SU-DHL-6 (cell line): ENCODE data around the gene HNRNPM.
"Not testable (repeated sequence)": the region's sequence is repeated elsewhere in the genome, so short reads cannot be mapped to it uniquely, and the experiment has no call there.

Experiments used
- H2AFZ ChIP-seq: fragments of 200-600 bp; sonication (generic); 2 replicates; pipeline ENCODE4 v1.6.1; 2014; ENCODE audit warnings: low read depth, mild to moderate bottlenecking, moderate library complexity, mixed read lengths, antibody characterized with exemption, low read length; ENCODE audit not compliant: severe bottlenecking
- H3F3A ChIP-seq: fragments of 200-600 bp; shearing (Covaris generic); 2 replicates; pipeline ENCODE4 v1.6.0; 2016; ENCODE audit warnings: antibody characterized with exemption, mild to moderate bottlenecking; ENCODE audit not compliant: insufficient read depth
- H3K27ac ChIP-seq: fragments of 200-600 bp; sonication (generic); 2 replicates; pipeline ENCODE4 v1.5.1; 2016; ENCODE audit warnings: low read depth, mild to moderate bottlenecking, low read length, moderate library complexity, mixed read lengths
- H3K27me3 ChIP-seq: fragments of 200-600 bp; sonication (generic), shearing (Covaris generic); 2 replicates; pipeline ENCODE4 v1.6.0; 2014; ENCODE audit warnings: mild to moderate bottlenecking, low read length
- H3K36me3 ChIP-seq: fragments of 200-600 bp; sonication (generic); 2 replicates; pipeline ENCODE4 v1.6.1; 2014; ENCODE audit warnings: mild to moderate bottlenecking, low read length, mixed read lengths
- H3K4me2 ChIP-seq: fragments of 300-600, 200-600 bp; shearing (Covaris generic), sonication (generic); 2 replicates; pipeline ENCODE4 v1.6.0; 2014; ENCODE audit warnings: low read length, low read depth, mild to moderate bottlenecking; ENCODE audit not compliant: poor library complexity, severe bottlenecking
- H3K4me3 ChIP-seq: fragments of 200-600 bp; sonication (generic); 2 replicates; pipeline ENCODE4 v1.5.1; 2014; ENCODE audit warnings: antibody characterized with exemption, low read length, mild to moderate bottlenecking, mixed read lengths; ENCODE audit not compliant: insufficient read depth, poor library complexity, severe bottlenecking
- H3K79me2 ChIP-seq: fragments of 200-600 bp; sonication (generic); 2 replicates; pipeline ENCODE4 v1.6.1; 2014; ENCODE audit warnings: mild to moderate bottlenecking, low read length, moderate library complexity; ENCODE audit not compliant: insufficient read depth
- H3K9ac ChIP-seq: fragments of 200-600 bp; sonication (generic); 2 replicates; pipeline ENCODE4 v1.7.0; 2014; ENCODE audit warnings: mild to moderate bottlenecking, low read length
- H3K9me2 ChIP-seq: fragments of 200-600 bp; sonication (generic); replicated peaks from 2 replicates; pipeline ENCODE4 v1.6.1; 2014; ENCODE audit warnings: low read length; ENCODE audit not compliant: insufficient read depth
- H3K9me3 ChIP-seq: fragments of 200-600 bp; sonication (generic); 2 replicates; pipeline ENCODE4 v1.6.1; 2014; ENCODE audit warnings: low read length, mixed read lengths; ENCODE audit not compliant: insufficient read depth
- H4K20me1 ChIP-seq: fragments of 200-600 bp; sonication (generic); 2 replicates; pipeline ENCODE4 v1.6.1; 2014; ENCODE audit warnings: low read depth, mild to moderate bottlenecking, antibody characterized with exemption, low read length, moderate library complexity, mixed read lengths
- EZH2phosphoT487 ChIP-seq: fragments of 200-600 bp; sonication (generic), shearing (Covaris generic); conservative IDR thresholded peaks from 2 replicates; pipeline ENCODE4 v1.6.1; 2018; ENCODE audit warnings: mild to moderate bottlenecking, antibody characterized with exemption, low read length, moderate library complexity, mixed read lengths
- TF ChIP-seq, protein P1 (sequence below): fragments of 200-600 bp; sonication (generic); IDR thresholded peaks from one replicate; pipeline ENCODE4 v1.5.1; 2017; ENCODE audit warnings: antibody characterized with exemption, mild to moderate bottlenecking, low read length, moderate library complexity; ENCODE audit not compliant: insufficient read depth, poor library complexity, severe bottlenecking

HNRNPM gene

DNA sequence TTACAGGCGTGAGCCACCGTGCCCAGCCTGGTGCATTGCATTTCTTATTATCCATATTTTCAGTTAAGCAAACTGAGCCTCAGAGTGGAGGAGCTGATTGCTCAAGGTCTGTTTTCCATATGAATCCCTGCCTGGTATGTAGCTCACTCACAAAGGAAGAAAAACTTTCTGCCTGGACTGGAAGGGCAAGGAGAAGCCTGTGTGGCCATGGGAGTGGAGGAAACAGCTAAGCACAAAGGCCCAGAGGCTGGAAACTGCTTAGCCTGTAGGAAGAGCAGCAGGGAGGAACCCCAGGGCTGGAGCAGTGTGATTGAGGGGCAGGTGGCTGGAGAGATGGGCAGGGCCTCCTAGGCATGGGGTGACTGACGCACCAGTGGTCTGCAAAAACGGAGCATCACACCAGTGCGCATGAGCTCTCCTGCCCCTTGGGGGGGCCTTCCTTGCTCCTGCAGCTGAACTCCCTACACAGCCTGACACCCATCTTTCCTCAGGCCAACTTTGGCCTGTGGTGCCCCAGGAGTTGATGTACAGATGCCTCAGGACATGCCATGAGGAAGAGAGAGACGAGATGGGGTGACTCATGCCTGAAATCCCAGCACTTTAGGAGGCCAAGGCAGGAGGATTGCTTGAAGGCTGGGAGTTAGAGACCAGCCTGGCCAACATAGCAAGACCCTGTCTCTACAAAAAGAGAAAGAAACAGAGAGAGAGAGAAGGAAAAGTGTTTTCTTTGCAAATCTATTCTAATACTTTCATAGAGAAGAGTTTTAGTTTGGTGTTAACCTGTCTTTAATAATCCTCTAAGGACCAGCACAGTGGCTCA is 2.8 kb upstream of the HNRNPM start:
- Histone ChIP-seq H3K4me2 (no peak overlapping the region), H4K20me1 (peaks cover 6% of the 10 kb centered on the region; the same call in 1 of the 2 replicates)

DNA sequence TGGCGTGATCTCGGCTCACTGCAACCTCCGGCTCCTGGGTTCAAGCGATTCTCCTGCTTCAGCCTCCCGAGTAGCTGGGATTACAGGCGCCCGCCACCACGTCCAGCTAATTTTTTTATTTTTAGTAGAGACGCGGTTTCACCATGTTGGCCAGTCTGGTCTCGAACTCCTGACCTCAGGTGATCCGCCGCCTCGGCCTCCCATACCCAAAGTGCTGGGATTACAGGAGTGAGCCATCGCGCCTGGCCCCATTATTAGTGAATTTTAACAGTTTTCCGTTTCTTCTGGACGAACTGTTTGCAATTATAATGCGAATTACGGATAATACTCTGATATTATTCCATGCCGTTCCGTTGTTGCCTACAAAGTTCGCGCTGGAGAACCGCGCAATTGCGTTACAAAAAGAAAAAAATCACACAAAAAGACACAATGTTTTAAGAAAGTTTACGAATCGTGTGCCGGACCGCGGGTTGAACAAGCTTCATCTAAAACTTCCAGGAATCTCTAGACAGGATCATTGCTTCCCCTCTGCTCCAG is 567 bp upstream of the HNRNPM start:
- H3K27ac ChIP-seq, result peak overlapping the region; percentile 15; the same call in 1 of the 2 replicates
- peak overlapping the region; percentile 58 for H3K4me3 ChIP-seq
- H3K9ac ChIP-seq, result peak overlapping the region; percentile 98
- not testable (repeated sequence) for H3K9me3 ChIP-seq, H3K27me3 ChIP-seq, H3K36me3 ChIP-seq, H3K9me2 ChIP-seq
- H3F3A ChIP-seq, result peaks cover 13% of the 10 kb centered on the region; the same call in 1 of the 2 replicates
- peaks cover 16% of the 10 kb centered on the region; the same call in 1 of the 2 replicates for H4K20me1 ChIP-seq
- peak overlapping the region; percentile 84 for H2AFZ ChIP-seq
- peak overlapping the region; percentile 81 for H3K4me2 ChIP-seq
- H3K79me2 ChIP-seq, result peaks cover 44% of the 10 kb centered on the region

More for the DNA sequence above, 2.8 kb upstream of the HNRNPM start:
- no peak overlapping the region for H3K9ac ChIP-seq
- no peak overlapping the region for H2AFZ ChIP-seq
- H3K36me3 ChIP-seq, result peaks cover 5% of the 10 kb centered on the region; the same call in 1 of the 2 replicates
- H3K9me3 ChIP-seq, result no peaks in the 10 kb centered on the region
- no peaks in the 10 kb centered on the region for H3K9me2 ChIP-seq
- H3K79me2 ChIP-seq, result peaks cover 21% of the 10 kb centered on the region
- H3K4me3 ChIP-seq, result no peak overlapping the region
- H3F3A ChIP-seq, result peaks cover 4% of the 10 kb centered on the region; the same call in 1 of the 2 replicates
- TF ChIP-seq, protein P1, sequence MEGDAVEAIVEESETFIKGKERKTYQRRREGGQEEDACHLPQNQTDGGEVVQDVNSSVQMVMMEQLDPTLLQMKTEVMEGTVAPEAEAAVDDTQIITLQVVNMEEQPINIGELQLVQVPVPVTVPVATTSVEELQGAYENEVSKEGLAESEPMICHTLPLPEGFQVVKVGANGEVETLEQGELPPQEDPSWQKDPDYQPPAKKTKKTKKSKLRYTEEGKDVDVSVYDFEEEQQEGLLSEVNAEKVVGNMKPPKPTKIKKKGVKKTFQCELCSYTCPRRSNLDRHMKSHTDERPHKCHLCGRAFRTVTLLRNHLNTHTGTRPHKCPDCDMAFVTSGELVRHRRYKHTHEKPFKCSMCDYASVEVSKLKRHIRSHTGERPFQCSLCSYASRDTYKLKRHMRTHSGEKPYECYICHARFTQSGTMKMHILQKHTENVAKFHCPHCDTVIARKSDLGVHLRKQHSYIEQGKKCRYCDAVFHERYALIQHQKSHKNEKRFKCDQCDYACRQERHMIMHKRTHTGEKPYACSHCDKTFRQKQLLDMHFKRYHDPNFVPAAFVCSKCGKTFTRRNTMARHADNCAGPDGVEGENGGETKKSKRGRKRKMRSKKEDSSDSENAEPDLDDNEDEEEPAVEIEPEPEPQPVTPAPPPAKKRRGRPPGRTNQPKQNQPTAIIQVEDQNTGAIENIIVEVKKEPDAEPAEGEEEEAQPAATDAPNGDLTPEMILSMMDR, result no peak
- TF ChIP-seq EZH2phosphoT487, result no peak
- no peak overlapping the region for H3K27ac ChIP-seq
- H3K27me3 ChIP-seq, result no peaks in the 10 kb centered on the region

DNA sequence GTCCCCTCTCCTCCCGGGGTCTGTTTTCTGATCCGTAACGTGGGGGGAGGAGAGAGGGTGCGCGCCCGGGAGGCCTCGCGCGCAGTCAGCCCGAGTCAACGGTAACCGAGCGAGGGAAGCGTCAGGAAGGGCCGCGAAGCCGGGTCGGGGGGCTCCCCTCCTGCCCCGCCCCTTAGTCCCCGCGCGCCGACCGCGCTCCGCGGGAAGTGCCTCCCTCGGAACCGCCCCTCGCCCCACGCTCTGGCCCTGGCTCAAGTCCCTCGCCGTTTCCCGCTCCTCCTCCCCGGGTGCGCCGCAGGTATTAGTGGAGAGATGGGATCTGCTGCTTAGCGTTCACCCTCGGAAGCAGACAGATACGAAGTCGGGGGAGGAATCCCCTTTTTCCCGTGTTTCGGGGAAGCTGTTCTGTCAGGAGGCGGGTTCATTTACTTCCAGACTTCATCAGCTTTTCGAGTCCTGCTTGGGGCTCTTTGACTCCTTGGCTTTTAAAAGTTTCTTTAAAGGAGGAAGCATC is 770 bp downstream of the HNRNPM start:
- Histone ChIP-seq H3K4me3 (peak overlapping the region; percentile 90), H3K9me2 (no peaks in the 10 kb centered on the region), H3K27ac (peak overlapping the region; percentile 70), H3K9ac (peak overlapping the region; percentile 98), H2AFZ (no peak overlapping the region), H3F3A (peaks cover 14% of the 10 kb centered on the region; the same call in 1 of the 2 replicates), H4K20me1 (peaks cover 19% of the 10 kb centered on the region; the same call in 1 of the 2 replicates), H3K9me3 (no peaks in the 10 kb centered on the region), H3K4me2 (peak overlapping the region; percentile 98), H3K27me3 (no peaks in the 10 kb centered on the region), H3K36me3 (peaks cover 6% of the 10 kb centered on the region; the same call in 1 of the 2 replicates), H3K79me2 (peaks cover 56% of the 10 kb centered on the region)
- TF ChIP-seq EZH2phosphoT487, result no peak
- TF ChIP-seq, protein P1, result no peak
